ENCODE data around the gene ZNF775. TPM values are rescaled to one million over a fixed set of nuclear protein-coding genes. Genes with fewer than 3 reads are reported as not detected.

ZNF775 gene
- polyA plus RNA-seq, 3 donors, result 1.3 to 2.7 (median 1.4) TPM

- Mint-ChIP-seq H3K4me1 (peaks cover 64% of the 10 kb centered on the region), H3K27me3 (ENCODE audit: low read depth in 3 of 3) (peaks cover 0 to 1% (median 0%) of the 10 kb centered on the region in 3 donors), H3K36me3 (peaks cover 8 to 19% of the 10 kb centered on the region in 2 donors), H3K9me3 (peaks cover 0 to 2% (median 0%) of the 10 kb centered on the region in 7 donors), H3K27ac (peak overlapping the region; percentile 83 to 92 (median 88)), H3K4me3 (peak overlapping the region; percentile 71 to 73)
- Histone ChIP-seq H2AFZ (ENCODE audit: insufficient read depth, low read depth, low read length, poor library complexity, severe bottlenecking) (peak overlapping the region; percentile 92), H3K9ac (ENCODE audit: insufficient read depth, low read length, poor library complexity, severe bottlenecking) (peak overlapping the region; percentile 93), H4K20me1 (ENCODE audit: insufficient read depth, low read length) (peaks cover 36% of the 10 kb centered on the region), H3K27me3 (ENCODE audit: control insufficient read depth in 2 of 2, insufficient read depth in 2 of 2, low read length in 2 of 2) (no peaks in the 10 kb centered on the region), H3K4me1 (ENCODE audit: control insufficient read depth in 1 of 2, insufficient read depth in 2 of 2, low read length in 2 of 2) (peaks cover 64 to 76% of the 10 kb centered on the region in 2 donors), H3K79me2 (ENCODE audit: insufficient read depth, low read length) (peaks cover 41% of the 10 kb centered on the region), H3K4me3 (replicated peaks in 1 of 3; ENCODE audit: low read depth in 2 of 3, low read length in 3 of 3) (peak overlapping the region; percentile 53 to 91 (median 58)), H3K27ac (ENCODE audit: low read depth in 1 of 2, low read length in 2 of 2) (peak overlapping the region; percentile 83 to 95), H3K4me2 (replicated peaks; ENCODE audit: extremely low read depth, low read length, poor library complexity, severe bottlenecking) (peak overlapping the region; percentile 95), H3K36me3 (replicated peaks in 1 of 2; ENCODE audit: control insufficient read depth in 1 of 2, insufficient read depth in 2 of 2, low read length in 2 of 2) (peaks cover 14 to 24% of the 10 kb centered on the region in 2 donors), H3K9me3 (replicated peaks in 1 of 2; ENCODE audit: control insufficient read depth in 1 of 2, insufficient read depth in 1 of 2, low read length in 2 of 2) (no peaks in the 10 kb centered on the region)
- no peak for DNase-seq
- no peak for TF ChIP-seq CTCF (IDR thresholded peaks at IDR 0.05)
- 0% methylated on average over 2 of the region's 8 CpGs for WGBS (ENCODE audit: insufficient coverage)
- intact Hi-C loops (cut with micrococcal nuclease), result loop anchor here (5.0 to 10.0 kb wide), 2 partner anchors 417 to 525 kb away; no protein-coding TSS in a partner anchor
Observed at GRCh38 chr7:150367677-150368095, 11.4 kb upstream of the ZNF775 start.

GRCh38 chr7:150368096-150368883 lies 10.8 kb upstream of the ZNF775 start, which contains the start of gene REPIN1:
TSS of gene REPIN1 (plus strand) at chr7:150368822. CDS start at chr7:150369712, 890 bp downstream.
- H3K79me2 ChIP-seq (ENCODE audit: insufficient read depth, low read length), result peaks cover 47% of the 10 kb centered on the region

More at GRCh38 chr7:150368096-150368883, 10.8 kb upstream of the ZNF775 start, which contains the start of gene REPIN1:
- no peaks in the 10 kb centered on the region for H3K27me3 Mint-ChIP-seq (ENCODE audit: low read depth in 3 of 3)
- Histone ChIP-seq H2AFZ (ENCODE audit: insufficient read depth, low read depth, low read length, poor library complexity, severe bottlenecking) (peak within 1 kb of the TSS; percentile 92), H3K9ac (ENCODE audit: insufficient read depth, low read length, poor library complexity, severe bottlenecking) (peak within 1 kb of the TSS; percentile 93), H3K9me3 (replicated peaks in 1 of 2; ENCODE audit: control insufficient read depth in 1 of 2, insufficient read depth in 1 of 2, low read length in 2 of 2) (no peaks in the 10 kb centered on the region), H3K4me3 (replicated peaks in 1 of 3; ENCODE audit: low read depth in 2 of 3, low read length in 3 of 3) (peak within 1 kb of the TSS; percentile 58 to 91 (median 73)), H3K36me3 (replicated peaks in 1 of 2; ENCODE audit: control insufficient read depth in 1 of 2, insufficient read depth in 2 of 2, low read length in 2 of 2) (peaks cover 20 to 30% of the 10 kb centered on the region in 2 donors), H3K27me3 (ENCODE audit: control insufficient read depth in 2 of 2, insufficient read depth in 2 of 2, low read length in 2 of 2) (no peaks in the 10 kb centered on the region), H3K4me2 (replicated peaks; ENCODE audit: extremely low read depth, low read length, poor library complexity, severe bottlenecking) (peak within 1 kb of the TSS; percentile 95), H4K20me1 (ENCODE audit: insufficient read depth, low read length) (peaks cover 42% of the 10 kb centered on the region), H3K27ac (ENCODE audit: low read depth in 1 of 2, low read length in 2 of 2) (peak within 1 kb of the TSS; percentile 83 to 95), H3K4me1 (ENCODE audit: control insufficient read depth in 1 of 2, insufficient read depth in 2 of 2, low read length in 2 of 2) (peaks cover 61 to 75% of the 10 kb centered on the region in 2 donors)
- DNase-seq, result peak; percentile 66 to 85 (median 72)
- peak within 1 kb of the TSS; percentile 95 to 97 for H3K4me3 Mint-ChIP-seq
- H3K36me3 Mint-ChIP-seq, result peaks cover 12 to 25% of the 10 kb centered on the region in 2 donors
- WGBS (ENCODE audit: insufficient coverage), result under 1% methylated on average over 77 of the region's 85 CpGs
- no peak for TF ChIP-seq CTCF (IDR thresholded peaks at IDR 0.05)
- intact Hi-C loops (cut with micrococcal nuclease), result loop anchor here (5.0 to 10.0 kb wide), 2 partner anchors 417 to 526 kb away; no protein-coding TSS in a partner anchor
- H3K27ac Mint-ChIP-seq, result peak within 1 kb of the TSS; percentile 91 to 98 (median 95)
- H3K4me1 Mint-ChIP-seq, result peaks cover 64% of the 10 kb centered on the region
- H3K9me3 Mint-ChIP-seq, result peaks cover 0 to 2% (median 0%) of the 10 kb centered on the region in 7 donors
